Muscle of arm (tissue), 12 donors: Measurements from ENCODE around the gene PIEZO2. TPM values are rescaled to one million over a fixed set of nuclear protein-coding genes. Genes with fewer than 3 reads are reported as not detected.
"Not testable (repeated sequence)": the region's sequence is repeated elsewhere in the genome, so short reads cannot be mapped to it uniquely, and the experiment has no call there.

Experiments
- DNase-seq: peaks from one replicate; pipeline ENCODE4 v3.0.0-alpha.2; 2013
- polyA plus RNA-seq, 12 donors: library from polyadenylated mRNA; unstranded; fragments of 120-200 nt; gene quantifications; one replicate each; pipeline ENCODE4 v1.2.1, GENCODE V29; 2013; ENCODE audit not compliant: insufficient read length in 12 of 12

PIEZO2 gene
- polyA plus RNA-seq, 12 donors = 20.7 to 71.2 (median 30.9) TPM; not detected in 1

DNA sequence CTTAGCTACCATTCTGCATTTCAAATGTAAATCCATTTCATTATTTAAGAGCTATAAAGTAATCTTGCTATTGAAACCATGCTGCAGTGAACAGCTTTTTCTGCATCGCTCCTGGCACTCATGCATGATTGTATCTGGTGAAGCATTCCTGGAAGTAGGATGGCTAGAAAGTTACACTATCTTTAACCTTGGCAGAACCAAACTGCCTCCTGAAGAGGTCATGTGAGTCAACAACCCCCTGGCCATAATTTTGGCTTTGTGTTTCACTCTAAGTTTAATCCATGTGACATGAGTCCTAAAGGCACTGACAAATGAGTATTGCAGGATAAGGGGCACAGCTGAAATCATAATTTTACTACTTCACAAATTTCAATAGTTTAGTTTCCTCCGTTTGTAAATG lies 526.4 kb downstream of the PIEZO2 start:
- not testable (repeated sequence) for DNase-seq

DNA sequence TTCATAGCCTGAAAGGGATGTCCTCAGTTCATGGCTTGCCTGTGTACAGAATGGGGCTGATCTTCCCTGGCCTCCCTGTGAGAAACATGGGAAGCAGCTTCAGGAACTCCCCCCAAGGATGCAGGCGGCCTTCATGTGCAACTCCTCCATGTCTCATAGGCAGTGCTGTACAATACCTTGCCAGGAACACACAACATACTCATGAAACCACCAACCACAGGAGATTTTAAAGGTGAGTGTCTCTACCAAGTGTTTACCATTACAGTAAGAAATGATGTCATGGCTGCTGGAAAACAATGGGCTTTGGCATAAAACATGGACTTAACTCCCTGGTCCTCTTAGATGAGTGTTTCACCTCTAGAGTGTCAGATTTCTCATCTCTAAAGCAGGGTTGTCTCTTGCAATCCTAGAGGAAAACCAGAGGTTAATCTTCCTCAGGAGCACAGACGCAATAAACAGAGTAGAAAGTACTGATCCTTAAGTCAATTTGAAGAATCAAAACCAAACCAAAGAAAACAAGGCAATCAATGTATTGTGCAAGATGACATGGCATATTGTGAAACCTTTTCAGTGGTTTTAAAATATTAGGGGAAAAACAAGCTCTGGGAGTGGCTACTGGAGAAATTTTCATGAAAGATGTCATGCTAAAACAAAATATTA lies 528.6 kb downstream of the PIEZO2 start:
- DNase-seq = not testable (repeated sequence)
